ENCODE measurements around the gene FOXF2. TPM values are rescaled to one million over a fixed set of nuclear protein-coding genes. Genes with fewer than 3 reads are reported as not detected.

The FOXF2 gene
- polyA plus RNA-seq, 1 donor = 0.10 TPM

DNA sequence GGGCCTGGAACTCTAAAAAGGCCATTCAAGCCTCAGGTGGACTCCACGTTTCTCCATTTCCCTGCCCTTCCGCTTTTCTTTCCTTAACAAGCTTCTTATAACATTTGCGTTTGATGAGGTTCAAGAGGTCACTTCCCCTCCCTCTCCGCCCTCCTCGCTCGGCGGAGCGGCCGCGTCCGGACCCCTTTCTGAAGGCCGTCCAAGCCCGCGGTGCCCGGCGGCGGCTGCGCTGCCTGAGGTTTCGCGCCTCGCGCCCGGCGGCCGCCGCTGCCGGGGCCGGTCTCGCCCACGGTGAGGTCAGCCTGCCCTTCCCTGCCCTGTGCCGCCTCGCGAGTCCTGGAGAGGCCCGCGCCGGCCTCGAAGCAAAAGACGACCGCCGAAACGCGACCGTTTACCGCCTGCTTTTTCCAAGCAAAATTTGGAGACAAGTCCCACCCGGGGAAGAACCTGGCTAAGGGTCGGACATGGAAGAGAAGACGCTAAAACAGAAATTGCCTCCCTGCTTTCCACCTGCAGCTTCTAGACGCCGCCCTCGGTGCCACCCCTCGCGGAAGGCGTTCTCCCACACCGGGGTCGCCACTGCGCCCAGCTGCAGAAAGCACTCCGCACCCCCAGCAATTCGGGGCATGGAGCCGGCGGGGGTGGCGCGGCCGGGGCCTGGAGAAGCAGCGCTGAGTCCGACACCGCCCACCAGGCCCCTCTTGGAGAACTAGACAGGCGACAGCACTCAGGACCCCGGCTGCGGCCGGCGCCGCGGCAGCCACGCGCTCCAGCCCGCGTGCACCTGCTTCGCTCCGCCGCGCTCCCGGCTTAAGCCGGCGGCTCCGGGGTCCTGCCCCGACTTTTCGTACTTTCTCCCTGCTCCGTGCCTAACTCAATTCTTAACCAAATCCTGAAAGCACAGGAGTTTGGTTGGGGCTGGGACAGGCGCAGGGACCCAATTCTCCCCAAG is 11.0 kb upstream of the FOXF2 start:
- DNase-seq = no peak

GRCh38 chr6:1379017-1379787 is 10.2 kb upstream of the FOXF2 start:
- no peak for DNase-seq

DNA sequence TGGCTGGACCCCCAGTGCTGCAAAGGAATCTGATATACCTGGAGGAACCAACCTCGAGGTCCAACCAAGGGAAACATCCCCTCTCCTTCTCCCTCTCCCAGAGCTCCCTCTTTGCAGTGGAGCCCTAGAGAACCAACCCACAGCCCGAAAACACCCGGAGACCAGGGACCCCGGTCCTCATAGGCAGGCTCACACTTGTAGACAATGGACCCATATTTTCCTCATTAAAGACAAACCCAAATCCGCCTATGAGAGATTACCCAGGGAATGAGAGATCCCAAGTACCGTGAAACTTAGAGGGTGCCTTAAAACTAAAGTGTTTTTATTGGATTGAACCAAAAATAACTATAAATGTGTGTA is 9.6 kb upstream of the FOXF2 start:
- DNase-seq = no peak

DNA sequence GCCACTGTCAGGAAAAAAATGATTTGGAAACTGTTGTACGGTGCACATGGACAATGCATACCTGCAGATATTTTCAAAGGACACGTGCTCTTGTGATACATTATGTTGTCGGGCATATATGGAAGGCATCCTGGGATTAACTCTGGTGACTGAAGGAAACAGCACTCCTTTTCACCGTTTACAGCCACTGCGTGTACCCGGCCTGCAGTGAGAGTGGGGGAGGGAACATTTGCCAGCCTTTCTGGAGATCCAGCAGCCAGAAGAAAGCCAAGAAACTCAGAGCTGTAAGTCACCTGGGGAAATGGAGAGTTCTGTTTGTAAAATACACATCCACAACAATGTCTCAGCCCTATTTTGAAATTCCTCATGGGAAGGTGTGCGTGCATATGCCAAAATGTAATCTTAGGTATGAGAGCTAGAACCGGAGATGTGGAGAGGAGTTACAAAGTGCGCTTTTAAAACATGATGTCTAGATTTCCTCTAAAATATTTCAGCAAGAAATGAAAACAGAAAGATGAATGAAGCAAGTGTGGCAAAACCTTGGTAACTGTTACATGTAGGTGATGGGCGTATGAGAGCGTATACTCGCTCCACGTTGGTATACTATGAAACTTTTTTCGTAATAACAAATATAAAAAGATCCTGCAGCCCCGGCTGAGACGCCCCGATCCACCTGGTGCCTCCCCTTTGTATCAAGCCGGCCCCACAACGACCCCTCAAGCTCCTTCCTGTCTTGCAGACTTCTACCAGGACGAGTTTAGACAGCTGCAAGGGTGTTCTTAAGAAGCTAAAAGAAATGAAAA is 8.6 kb upstream of the FOXF2 start:
- DNase-seq = no peak

DNA sequence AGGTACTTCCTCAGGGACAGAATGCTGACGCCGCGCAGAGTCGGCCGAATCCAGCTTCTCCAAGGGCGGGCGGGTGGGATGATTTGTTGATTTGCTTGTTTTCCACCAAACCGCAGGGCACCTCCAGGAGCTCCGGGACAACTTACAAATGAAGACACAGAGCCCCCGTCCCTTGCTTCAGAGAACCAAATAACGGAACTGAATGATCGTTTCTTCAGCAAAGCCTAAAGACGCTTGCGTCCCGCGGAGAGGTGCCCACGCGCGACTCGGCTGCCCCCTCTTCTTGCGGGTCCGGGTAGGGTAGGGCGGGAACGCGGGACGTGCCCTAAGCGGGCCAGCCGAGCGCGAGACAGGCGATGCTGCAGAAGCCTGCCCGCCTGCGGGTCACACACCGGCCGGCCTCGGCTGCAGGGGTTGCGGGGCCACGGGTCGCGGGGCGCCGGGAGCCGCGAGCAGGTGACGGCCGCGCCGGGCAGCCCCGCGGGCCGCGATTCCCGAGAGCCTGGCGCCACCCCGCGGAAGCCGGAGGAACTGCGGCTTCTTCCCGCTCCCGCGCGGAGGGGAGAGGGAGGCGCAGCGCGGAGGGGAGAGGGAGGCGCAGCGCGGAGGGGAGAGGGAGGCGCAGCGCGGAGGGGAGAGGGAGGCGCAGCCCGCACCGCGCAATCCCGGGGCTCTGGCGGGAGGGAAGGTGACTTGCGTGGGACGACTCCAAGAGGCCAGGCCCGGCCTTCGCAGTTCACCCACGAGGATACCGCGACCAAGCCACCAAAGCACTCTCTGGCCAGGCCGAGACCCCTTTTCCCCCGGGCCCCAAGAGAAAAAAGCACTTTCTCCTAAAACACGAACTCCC is 7.7 kb upstream of the FOXF2 start:
- DNase-seq = no peak

GRCh38 chr6:1382331-1382882 is 7.0 kb upstream of the FOXF2 start:
- no peak for DNase-seq

DNA sequence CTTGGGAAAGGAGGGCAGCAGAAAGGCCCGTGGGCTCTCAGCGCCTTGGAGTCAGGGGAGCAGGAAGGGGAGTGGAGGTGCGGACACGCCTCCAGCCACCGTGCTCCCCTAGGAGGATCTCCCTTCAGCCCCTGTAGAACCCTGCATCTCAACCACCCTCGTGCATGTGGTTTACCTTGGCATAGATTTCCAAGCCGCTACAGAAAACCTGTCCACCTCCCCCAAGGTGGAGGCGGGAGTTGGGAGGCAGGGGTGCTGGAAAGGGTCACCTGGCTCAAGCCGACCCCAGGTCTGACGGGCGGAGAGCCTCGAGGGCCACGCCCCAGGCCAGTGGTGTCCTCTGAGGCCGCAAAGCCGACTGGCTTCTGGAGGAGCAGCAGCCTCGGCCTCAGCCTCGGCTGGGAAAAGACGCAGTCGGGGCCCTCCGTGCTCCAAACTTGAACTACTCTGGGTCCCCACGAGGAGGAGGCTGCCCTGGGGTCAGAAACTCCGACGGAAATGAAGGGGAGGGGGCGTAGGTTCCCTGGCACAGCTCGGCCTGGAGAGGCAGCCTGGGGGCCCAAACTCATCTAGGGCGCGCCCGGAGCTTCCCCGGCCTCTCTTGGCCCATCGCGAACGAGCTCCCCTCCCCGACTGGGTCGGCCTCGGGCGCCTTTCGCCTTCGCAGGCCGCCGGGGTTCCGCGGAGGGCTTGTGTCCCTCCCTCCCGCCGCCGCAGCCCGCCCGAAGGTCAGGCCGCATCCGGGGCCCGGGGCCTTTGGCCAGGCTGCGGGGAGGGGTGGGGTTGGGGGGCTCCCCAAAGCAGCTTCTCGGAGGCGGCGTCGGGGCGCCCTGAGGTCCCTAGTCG is 6.3 kb upstream of the FOXF2 start:
- no peak for DNase-seq

DNA sequence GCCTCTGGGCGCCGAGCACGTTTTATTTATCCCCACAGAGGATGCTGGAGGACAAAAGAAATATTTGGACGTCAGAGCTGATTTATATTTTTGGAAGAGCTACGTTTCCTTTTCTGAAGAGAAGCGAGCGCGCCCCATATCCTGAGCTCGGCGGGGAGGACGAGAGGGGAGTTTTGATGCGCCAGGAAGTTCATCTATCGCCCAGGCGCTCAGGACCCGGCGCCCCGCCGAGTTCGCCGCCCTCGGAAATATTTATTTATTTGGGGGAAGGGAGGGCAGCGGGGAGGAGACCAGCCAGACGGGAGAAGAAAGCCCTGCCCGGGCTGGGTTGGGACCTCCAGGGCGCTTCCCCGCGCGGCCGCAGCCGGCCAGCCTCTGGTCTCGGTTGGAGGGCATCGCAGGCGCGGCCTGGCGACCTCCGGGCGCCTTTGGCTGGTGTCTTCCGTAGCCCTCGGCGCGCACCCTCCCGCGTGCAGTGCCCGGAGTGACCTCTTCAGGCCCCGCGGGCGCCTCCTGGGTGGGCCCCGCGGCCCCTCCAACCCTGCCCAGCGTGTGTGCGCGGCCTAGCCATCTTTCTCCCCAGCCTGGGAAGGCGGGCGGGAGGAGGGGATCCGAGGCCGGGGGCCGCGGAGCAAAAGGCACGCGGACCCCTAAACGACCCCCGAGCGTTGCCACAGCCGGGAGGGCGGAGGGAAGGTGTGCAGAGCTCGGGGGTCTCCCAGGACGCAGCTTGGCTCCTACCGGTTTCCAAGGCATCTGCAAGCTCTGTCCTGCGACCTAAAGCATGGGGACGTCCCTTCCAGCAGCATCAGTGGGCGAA is 5.4 kb upstream of the FOXF2 start:
- DNase-seq = no peak

DNA sequence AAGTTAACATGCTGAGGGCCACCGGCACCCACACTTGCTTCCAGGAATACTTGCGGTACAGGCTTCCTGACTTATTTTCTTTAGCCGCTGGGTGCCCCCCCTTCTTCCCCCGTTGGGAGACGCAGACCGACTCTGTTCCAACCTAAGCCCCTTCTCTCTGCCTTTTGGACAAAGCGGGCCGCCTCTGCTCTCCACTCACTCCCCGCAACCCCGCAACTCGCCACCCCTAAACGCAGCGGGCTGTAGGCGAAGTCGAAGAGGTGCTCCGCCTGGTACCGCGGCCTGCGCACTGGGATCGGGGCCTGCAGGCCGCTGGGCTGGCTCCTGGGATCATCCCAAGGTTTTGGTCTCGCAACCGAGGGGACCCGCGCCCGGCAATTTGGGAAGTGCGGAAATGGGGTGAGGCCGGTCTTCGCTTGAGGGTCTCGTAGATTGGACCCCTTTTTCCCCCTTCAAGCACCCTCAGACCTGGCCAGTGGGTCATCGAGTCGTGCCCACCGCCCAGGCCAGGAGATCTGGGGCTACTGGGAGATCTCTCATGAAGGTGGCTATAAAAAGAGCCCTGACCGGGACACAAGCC is 4.7 kb upstream of the FOXF2 start:
- no peak for DNase-seq

DNA sequence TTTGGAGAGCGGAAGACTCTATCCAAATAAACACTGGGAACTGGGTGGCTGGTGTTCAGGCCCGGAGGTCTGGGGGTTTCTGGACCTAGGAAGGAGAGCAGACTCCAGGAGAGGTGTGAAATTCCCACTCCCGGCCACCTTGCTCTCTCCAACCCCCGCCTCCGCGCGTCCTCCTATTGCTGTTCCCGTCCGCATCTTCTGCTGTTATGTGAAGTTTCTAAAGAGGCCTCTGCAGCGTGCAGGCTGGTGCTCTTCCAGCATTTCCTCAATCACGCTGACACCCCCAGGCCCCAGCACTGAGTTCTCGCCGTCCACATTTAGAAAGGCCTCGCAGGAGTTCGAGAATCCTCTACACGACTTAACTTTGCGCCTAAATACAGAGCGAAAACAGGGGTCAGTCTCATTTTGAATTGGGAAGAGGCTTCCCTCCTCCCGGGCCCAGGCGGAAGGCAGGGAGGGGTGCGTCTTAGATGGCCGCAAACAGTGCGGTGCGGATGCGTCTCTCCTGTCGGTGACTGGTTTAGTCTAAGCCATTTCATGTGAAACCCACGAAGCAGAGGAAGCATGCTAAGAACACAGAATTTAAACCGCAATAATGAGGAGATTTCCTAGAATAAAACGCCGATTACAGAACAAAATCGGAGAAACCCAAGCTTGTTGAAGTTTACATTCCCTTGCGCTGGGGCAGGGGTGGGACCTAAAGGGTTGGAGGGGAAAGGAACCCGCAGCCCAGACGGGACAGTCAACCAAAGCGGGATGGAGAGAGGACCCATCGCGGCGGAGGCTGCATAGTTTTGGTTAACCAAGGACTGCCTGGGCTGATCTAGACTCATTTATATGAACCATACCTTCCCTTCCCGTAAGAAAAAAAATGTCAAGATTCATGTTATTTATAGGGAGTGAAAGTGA is 4.0 kb upstream of the FOXF2 start:
- DNase-seq = no peak

- DNase-seq = no peak
Observed at GRCh38 chr6:1386038-1386709, 3.2 kb upstream of the FOXF2 start.

- DNase-seq = no peak
Observed at GRCh38 chr6:1387538-1387875, 1.9 kb upstream of the FOXF2 start.

DNA sequence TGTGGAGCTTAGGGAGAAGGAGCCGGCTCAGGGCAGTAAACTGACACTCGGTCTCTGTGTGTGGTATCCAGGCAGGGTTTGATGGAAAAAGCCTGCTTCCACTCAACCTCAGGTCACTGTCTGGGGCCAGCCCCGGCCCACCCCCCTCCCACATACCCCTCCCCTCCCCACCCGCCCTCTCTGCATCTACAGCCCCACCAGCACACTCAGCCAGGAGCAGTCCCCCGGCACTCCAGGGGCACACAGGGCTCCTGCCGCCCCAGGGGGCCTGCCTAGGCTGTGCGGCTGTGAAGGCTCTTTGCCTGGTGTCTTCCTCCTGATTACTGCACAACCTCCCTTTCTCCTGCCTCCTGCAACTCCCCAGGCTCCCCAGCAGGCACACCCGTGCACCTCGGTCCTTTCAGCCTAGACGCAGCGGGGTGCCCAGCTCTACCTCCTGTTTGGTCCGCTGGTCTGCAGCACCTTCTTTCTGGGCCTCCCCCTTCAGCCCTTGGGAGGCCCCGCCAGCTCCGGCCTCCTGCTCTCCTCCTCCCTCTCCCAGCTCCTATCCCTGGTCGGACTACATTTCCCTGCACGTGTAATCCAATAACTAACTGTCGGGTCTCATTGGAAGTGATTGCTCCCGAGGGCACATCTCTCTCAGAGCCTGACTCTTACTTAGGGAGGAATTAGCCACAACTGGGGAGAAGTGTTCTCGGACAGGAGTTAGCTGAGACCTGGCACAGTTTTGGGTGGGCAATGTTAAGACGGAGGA is 1.3 kb upstream of the FOXF2 start:
- DNase-seq = no peak

DNA sequence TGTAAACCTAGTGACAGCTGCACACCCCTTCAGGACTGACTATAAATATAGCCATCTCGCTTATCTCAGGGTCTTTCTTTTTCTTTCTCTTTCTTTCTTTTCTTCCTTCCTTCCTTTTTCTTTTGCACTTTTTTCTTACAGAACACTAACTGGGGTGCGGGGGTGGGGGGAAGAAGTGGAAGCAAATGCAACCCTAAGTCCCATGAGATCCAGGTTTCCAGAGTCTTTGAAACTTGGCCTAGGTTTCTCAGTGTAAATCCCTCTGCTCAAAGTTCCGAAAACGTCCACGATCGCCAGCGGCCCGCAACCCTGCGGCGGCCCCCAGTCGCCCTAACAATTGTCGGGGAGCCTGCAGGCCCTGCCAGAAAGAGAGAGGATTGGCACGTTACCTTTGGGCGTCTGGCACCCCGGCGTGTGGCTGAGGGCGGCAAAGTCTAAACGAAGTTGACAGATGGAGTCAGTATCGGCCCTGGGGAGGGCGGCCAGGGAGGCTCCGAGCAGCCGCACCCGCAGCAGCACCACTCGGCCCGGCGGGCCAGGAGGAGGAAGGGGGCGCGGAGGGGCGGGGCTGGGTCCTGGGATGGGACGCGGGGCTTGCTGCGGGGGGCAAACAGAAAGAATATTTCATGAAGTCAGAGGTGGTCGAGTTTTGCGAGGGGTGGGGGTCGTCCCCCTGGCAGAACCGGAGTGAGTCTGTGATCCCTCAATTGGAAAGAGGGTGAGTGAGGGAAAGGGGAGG is 577 bp upstream of the FOXF2 start:
- DNase-seq = no peak

GRCh38 chr6:1390133-1390945 is 963 bp downstream of the FOXF2 start:
- DNase-seq = no peak
